ENCODE results near the gene CACNG3. TPM values are rescaled to one million over a fixed set of nuclear protein-coding genes. Genes with fewer than 3 reads are reported as not detected.

CACNG3 gene
- total and polyA plus RNA-seq, 2 of the 4 experiments (the other 2 are of a cell fraction): not detected

GRCh38 chr16:24218299-24218698 is 37.8 kb upstream of the CACNG3 start:
- ATAC-seq (ENCODE audit: low read depth) (no peak), DNase-seq (no peak)
- no peak overlapping the region for H4K91ac ChIP-seq (ENCODE audit: insufficient read depth, low read depth, low read length)
- H2AK9ac ChIP-seq (replicated peaks; ENCODE audit: low read depth, low read length, poor library complexity): no peak overlapping the region
- dilution Hi-C loops (cut with HindIII; ENCODE audit: low sequenced_read_pairs, unreplicated experiment) (no loop called here), intact Hi-C loops (cut with micrococcal nuclease) (no loop called here), in situ Hi-C loops (cut with MboI; ENCODE audit: low sequenced_read_pairs) (no loop called here)
- H2BK120ac ChIP-seq (ENCODE audit: low read depth, low read length): no peak overlapping the region
- no peaks in the 10 kb centered on the region for H3K27me3 ChIP-seq (ENCODE audit: control insufficient read depth, insufficient read depth, low read length)
- H3K79me1 ChIP-seq (ENCODE audit: low read depth in 1 of 2, low read length in 2 of 2): no peaks in the 10 kb centered on the region
- no peaks in the 10 kb centered on the region for H4K20me1 ChIP-seq (ENCODE audit: insufficient read depth, low read length)
- H3K9ac ChIP-seq (ENCODE audit: low read depth, low read length): no peak overlapping the region
- no peak overlapping the region for H2AK5ac ChIP-seq (ENCODE audit: low read depth, low read length)
- ChIA-PET CTCF (no interaction called here), POLR2A (ENCODE audit: unreplicated experiment) (no interaction called here)
- no peak overlapping the region for H4K8ac ChIP-seq (ENCODE audit: low read depth in 2 of 2, low read length in 2 of 2)
- H3K4me1 ChIP-seq (ENCODE audit: control insufficient read depth, insufficient read depth, low read length): no peaks in the 10 kb centered on the region
- no peaks in the 10 kb centered on the region for H3K36me3 ChIP-seq (ENCODE audit: control insufficient read depth, insufficient read depth, low read length)
- WGBS, 2 experiments (ENCODE audit: extremely low coverage in 2 of 2, insufficient read length in 1 of 2): no CpG with 5 or more reads among the region's 4 CpGs
- no peak overlapping the region for H3K27ac ChIP-seq (ENCODE audit: insufficient read depth, low read length)
- no peak overlapping the region for H2AFZ ChIP-seq (replicated peaks; ENCODE audit: low read length, poor library complexity)
- BruUV-seq (replicated peaks): no TSS peak
- no peak overlapping the region for H3K18ac ChIP-seq (ENCODE audit: low read depth, low read length)
- H3K14ac ChIP-seq (replicated peaks; ENCODE audit: low read depth, low read length): no peak overlapping the region
- no peak overlapping the region for H3K4me2 ChIP-seq (ENCODE audit: low read depth, low read length)
- H2BK5ac ChIP-seq (ENCODE audit: low read depth, low read length, poor library complexity, severe bottlenecking): no peak overlapping the region
- H2BK15ac ChIP-seq (ENCODE audit: low read depth, low read length): no peak overlapping the region
- H4K5ac ChIP-seq (ENCODE audit: low read depth, low read length): no peak overlapping the region
- no peak overlapping the region for H3K56ac ChIP-seq (ENCODE audit: extremely low read depth, insufficient read depth, low read length)
- no peaks in the 10 kb centered on the region for H3K9me3 ChIP-seq (ENCODE audit: control insufficient read depth, insufficient read depth, low read length)
- H3K23ac ChIP-seq (ENCODE audit: low read depth, low read length): no peak overlapping the region
- no peak overlapping the region for H2BK20ac ChIP-seq (ENCODE audit: low read depth, low read length)
- H3K4me3 ChIP-seq (ENCODE audit: insufficient read depth, low read depth, low read length): no peak overlapping the region
- TF ChIP-seq NFE2L2 (IDR thresholded peaks at IDR 0.05; ENCODE audit: low read depth, low read length) (no peak), CEBPB (IDR thresholded peaks at IDR 0.05; ENCODE audit: low read depth, low read length) (no peak), BHLHE40 (IDR thresholded peaks at IDR 0.05; ENCODE audit: low read depth, low read length) (no peak), CHD1 (IDR thresholded peaks at IDR 0.05; ENCODE audit: low read depth, low read length) (no peak), RFX5 (IDR thresholded peaks at IDR 0.05; ENCODE audit: low read depth, low read length) (no peak), USF2 (IDR thresholded peaks at IDR 0.05; ENCODE audit: low read depth, low read length) (no peak), POLR2A (IDR thresholded peaks at IDR 0.05; ENCODE audit: low read depth, low read length) (no peak), MAFK (IDR thresholded peaks at IDR 0.05; ENCODE audit: low read depth, low read length) (no peak), ELK1 (IDR thresholded peaks at IDR 0.05; ENCODE audit: borderline replicate concordance, low read depth, low read length) (no peak), RCOR1 (IDR thresholded peaks at IDR 0.05; ENCODE audit: insufficient replicate concordance, low read length) (no peak), FOS (IDR thresholded peaks at IDR 0.05; ENCODE audit: low read depth, low read length) (no peak), MAZ (IDR thresholded peaks at IDR 0.05; ENCODE audit: borderline replicate concordance, low read depth, low read length) (no peak), RAD21 (IDR thresholded peaks at IDR 0.05; ENCODE audit: low read length) (no peak), SMC3 (IDR thresholded peaks at IDR 0.05; ENCODE audit: low read depth, low read length) (no peak), MXI1 (IDR thresholded peaks at IDR 0.05; ENCODE audit: borderline replicate concordance, low read depth, low read length) (no peak)
- TF ChIP-seq, protein P1, sequence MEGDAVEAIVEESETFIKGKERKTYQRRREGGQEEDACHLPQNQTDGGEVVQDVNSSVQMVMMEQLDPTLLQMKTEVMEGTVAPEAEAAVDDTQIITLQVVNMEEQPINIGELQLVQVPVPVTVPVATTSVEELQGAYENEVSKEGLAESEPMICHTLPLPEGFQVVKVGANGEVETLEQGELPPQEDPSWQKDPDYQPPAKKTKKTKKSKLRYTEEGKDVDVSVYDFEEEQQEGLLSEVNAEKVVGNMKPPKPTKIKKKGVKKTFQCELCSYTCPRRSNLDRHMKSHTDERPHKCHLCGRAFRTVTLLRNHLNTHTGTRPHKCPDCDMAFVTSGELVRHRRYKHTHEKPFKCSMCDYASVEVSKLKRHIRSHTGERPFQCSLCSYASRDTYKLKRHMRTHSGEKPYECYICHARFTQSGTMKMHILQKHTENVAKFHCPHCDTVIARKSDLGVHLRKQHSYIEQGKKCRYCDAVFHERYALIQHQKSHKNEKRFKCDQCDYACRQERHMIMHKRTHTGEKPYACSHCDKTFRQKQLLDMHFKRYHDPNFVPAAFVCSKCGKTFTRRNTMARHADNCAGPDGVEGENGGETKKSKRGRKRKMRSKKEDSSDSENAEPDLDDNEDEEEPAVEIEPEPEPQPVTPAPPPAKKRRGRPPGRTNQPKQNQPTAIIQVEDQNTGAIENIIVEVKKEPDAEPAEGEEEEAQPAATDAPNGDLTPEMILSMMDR (conservative IDR thresholded peaks at IDR 0.05; ENCODE audit: low read depth, low read length): no peak
- H3K9me1 ChIP-seq (ENCODE audit: insufficient read depth, low read length): no peaks in the 10 kb centered on the region
- no peak overlapping the region for H3K4ac ChIP-seq (ENCODE audit: low read depth, low read length)
